ENCODE results near the gene ATG4D.
A peak's percentile ranks its signal among the peaks of the same experiment; 100 is the strongest.

DNA sequence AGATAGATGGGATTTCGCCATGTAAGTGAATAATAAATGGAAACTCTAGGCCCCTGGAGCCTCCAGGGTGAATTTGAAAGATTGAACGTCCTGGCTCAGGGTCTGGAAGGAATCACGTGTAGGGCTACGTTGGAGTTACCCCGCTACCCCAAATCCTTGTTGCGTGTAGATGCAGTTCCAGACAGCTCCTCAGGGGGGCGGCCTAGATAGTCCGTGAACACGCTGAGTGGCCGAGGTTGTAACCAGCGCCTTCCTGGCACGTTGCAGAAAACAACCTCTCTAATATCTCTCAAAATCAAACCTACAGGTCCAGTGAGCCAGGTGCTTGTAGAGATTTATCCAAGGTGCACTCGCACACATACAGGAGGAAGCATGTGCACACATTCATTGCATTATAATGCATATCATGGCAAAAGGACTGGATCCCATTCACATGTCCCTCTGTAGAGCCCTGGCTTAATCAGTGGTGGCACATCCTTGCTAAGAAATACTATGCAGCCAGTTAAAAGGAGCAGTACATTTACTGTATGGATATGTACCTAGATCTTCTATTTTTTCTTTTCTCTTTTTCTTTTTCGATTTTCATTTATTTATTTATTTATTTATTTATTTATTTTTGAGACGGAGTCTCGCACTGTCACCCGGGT lies 38.0 kb upstream of the ATG4D start:
- TF ChIP-seq, protein P1, sequence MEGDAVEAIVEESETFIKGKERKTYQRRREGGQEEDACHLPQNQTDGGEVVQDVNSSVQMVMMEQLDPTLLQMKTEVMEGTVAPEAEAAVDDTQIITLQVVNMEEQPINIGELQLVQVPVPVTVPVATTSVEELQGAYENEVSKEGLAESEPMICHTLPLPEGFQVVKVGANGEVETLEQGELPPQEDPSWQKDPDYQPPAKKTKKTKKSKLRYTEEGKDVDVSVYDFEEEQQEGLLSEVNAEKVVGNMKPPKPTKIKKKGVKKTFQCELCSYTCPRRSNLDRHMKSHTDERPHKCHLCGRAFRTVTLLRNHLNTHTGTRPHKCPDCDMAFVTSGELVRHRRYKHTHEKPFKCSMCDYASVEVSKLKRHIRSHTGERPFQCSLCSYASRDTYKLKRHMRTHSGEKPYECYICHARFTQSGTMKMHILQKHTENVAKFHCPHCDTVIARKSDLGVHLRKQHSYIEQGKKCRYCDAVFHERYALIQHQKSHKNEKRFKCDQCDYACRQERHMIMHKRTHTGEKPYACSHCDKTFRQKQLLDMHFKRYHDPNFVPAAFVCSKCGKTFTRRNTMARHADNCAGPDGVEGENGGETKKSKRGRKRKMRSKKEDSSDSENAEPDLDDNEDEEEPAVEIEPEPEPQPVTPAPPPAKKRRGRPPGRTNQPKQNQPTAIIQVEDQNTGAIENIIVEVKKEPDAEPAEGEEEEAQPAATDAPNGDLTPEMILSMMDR (IDR thresholded peaks at IDR 0.05): peak; percentile 90
- TF ChIP-seq SMAD4 (CRISPR knock-in tag; IDR thresholded peaks at IDR 0.05) (no peak), SMAD3 (CRISPR knock-in tag; IDR thresholded peaks at IDR 0.05; ENCODE audit: borderline replicate concordance) (no peak), RORB (CRISPR knock-in tag; IDR thresholded peaks at IDR 0.05) (no peak)
- TF ChIP-seq, protein P2, sequence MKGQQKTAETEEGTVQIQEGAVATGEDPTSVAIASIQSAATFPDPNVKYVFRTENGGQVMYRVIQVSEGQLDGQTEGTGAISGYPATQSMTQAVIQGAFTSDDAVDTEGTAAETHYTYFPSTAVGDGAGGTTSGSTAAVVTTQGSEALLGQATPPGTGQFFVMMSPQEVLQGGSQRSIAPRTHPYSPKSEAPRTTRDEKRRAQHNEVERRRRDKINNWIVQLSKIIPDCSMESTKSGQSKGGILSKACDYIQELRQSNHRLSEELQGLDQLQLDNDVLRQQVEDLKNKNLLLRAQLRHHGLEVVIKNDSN (CRISPR knock-in tag; IDR thresholded peaks at IDR 0.05): peak; percentile 74
- TF ChIP-seq, protein P3, sequence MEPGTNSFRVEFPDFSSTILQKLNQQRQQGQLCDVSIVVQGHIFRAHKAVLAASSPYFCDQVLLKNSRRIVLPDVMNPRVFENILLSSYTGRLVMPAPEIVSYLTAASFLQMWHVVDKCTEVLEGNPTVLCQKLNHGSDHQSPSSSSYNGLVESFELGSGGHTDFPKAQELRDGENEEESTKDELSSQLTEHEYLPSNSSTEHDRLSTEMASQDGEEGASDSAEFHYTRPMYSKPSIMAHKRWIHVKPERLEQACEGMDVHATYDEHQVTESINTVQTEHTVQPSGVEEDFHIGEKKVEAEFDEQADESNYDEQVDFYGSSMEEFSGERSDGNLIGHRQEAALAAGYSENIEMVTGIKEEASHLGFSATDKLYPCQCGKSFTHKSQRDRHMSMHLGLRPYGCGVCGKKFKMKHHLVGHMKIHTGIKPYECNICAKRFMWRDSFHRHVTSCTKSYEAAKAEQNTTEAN (CRISPR knock-in tag; IDR thresholded peaks at IDR 0.05): no peak
- TF ChIP-seq, protein P4, sequence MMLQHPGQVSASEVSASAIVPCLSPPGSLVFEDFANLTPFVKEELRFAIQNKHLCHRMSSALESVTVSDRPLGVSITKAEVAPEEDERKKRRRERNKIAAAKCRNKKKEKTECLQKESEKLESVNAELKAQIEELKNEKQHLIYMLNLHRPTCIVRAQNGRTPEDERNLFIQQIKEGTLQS (CRISPR knock-in tag; conservative IDR thresholded peaks at IDR 0.05): no peak
